GM23338 (cell line): Measurements from ENCODE around the gene CCDC117. TPM values are rescaled to one million over a fixed set of nuclear protein-coding genes. Genes with fewer than 3 reads are reported as not detected.

Experiments
- ATAC-seq: fragments of 200-7000 bp; cut with Tn5 transposase; 3 replicates; pipeline ENCODE4 v1.9.1; 2020
- DNase-seq: peaks from one replicate; pipeline ENCODE4 v3.0.0-alpha.2; 2015; ENCODE audit warnings: low spot score
- H2AFZ ChIP-seq: fragments of 200-600 bp; sonication (generic); 2 replicates; pipeline ENCODE4 v1.8.0; 2016; ENCODE audit warnings: antibody characterized with exemption, mild to moderate bottlenecking, moderate library complexity
- H3F3A ChIP-seq: fragments of 200-600 bp; sonication (generic); replicated peaks from 2 replicates; pipeline ENCODE4 v1.8.0; 2017; ENCODE audit warnings: antibody characterized with exemption, mixed run types, low read depth
- H3K27ac ChIP-seq: fragments of 200-600 bp; sonication (generic); 2 replicates; pipeline ENCODE4 v1.6.1; 2016; ENCODE audit warnings: low read depth
- H3K27me3 ChIP-seq: fragments of 200-600 bp; sonication (generic); 2 replicates; pipeline ENCODE4 v1.8.0; 2016; ENCODE audit warnings: mild to moderate bottlenecking, mixed run types, moderate library complexity; ENCODE audit not compliant: insufficient read depth
- H3K36me3 ChIP-seq: fragments of 200-600 bp; sonication (generic); 2 replicates; pipeline ENCODE4 v1.8.0; 2016; ENCODE audit warnings: mild to moderate bottlenecking; ENCODE audit not compliant: insufficient read depth
- H3K4me1 ChIP-seq: fragments of 200-600 bp; sonication (generic); 2 replicates; pipeline ENCODE4 v1.8.0; 2016; ENCODE audit warnings: mild to moderate bottlenecking, moderate library complexity; ENCODE audit not compliant: insufficient read depth
- H3K4me2 ChIP-seq: fragments of 200-600 bp; sonication (generic); 2 replicates; pipeline ENCODE4 v1.7.1; 2017; ENCODE audit warnings: mixed run types
- H3K4me3 ChIP-seq: fragments of 200-600 bp; sonication (generic); 2 replicates; pipeline ENCODE4 v1.6.1; 2016; ENCODE audit warnings: mixed run types
- H3K79me2 ChIP-seq: fragments of 200-600 bp; sonication (generic); replicated peaks from 2 replicates; pipeline ENCODE4 v1.8.0; 2017; ENCODE audit warnings: mild to moderate bottlenecking; ENCODE audit not compliant: insufficient read depth
- H3K9me2 ChIP-seq: fragments of 200-600 bp; sonication (generic); 2 replicates; pipeline ENCODE4 v1.8.0; 2017; ENCODE audit not compliant: insufficient read depth
- H4K20me1 ChIP-seq: fragments of 200-600 bp; sonication (generic); replicated peaks from 2 replicates; pipeline ENCODE4 v1.8.0; 2017; ENCODE audit warnings: mild to moderate bottlenecking; ENCODE audit not compliant: insufficient read depth
- H3K27ac Mint-ChIP-seq: 2 replicates; pipeline ENCODE4 v1.8.0; 2020; ENCODE audit warnings: inconsistent platforms, mild to moderate bottlenecking, moderate library complexity, mixed read lengths
- H3K27me3 Mint-ChIP-seq: 3 replicates; pipeline ENCODE4 v1.8.0; 2022; ENCODE audit warnings: low read depth, mild to moderate bottlenecking, moderate library complexity, mixed read lengths, inconsistent platforms; ENCODE audit not compliant: insufficient read depth, poor library complexity
- H3K36me3 Mint-ChIP-seq: 3 replicates; pipeline ENCODE4 v1.8.0; 2021; ENCODE audit warnings: low read depth, mild to moderate bottlenecking, inconsistent platforms, moderate library complexity, mixed read lengths
- H3K4me1 Mint-ChIP-seq: 3 replicates; pipeline ENCODE4 v1.8.0; 2020; ENCODE audit warnings: mild to moderate bottlenecking, inconsistent platforms, mixed read lengths
- H3K4me3 Mint-ChIP-seq: 3 replicates; pipeline ENCODE4 v1.8.0; 2021; ENCODE audit warnings: moderate library complexity, mild to moderate bottlenecking, inconsistent platforms, mixed read lengths
- H3K9me3 Mint-ChIP-seq: 3 replicates; pipeline ENCODE4 v1.8.0; 2020; ENCODE audit warnings: moderate library complexity, mild to moderate bottlenecking, inconsistent platforms, mixed read lengths
- CREB1 ChIP-seq: fragments of 250-450 bp; sonication (Bioruptor Pico); IDR thresholded peaks from 2 replicates; pipeline ENCODE4 v1.5.0; 2020; ENCODE audit warnings: low read depth, mild to moderate bottlenecking, moderate library complexity
- CTCF ChIP-seq, 2 experiments: fragments of 200-600 bp in 1 of 2; sonication (generic) in 1 of 2; conservative IDR thresholded peaks; 2 replicates each; pipeline versions ENCODE4 v1.5.1 to v1.6.1; 2016 to 2017; ENCODE audit warnings: antibody characterized with exemption in 2 of 2, low read depth in 2 of 2, mild to moderate bottlenecking in 2 of 2, moderate library complexity in 1 of 2
- ETS1 ChIP-seq: IDR thresholded peaks from 2 replicates; pipeline ENCODE4 v1.6.1; 2016; ENCODE audit warnings: antibody characterized with exemption
- EZH2 ChIP-seq: fragments of 200-600 bp; sonication (generic); IDR thresholded peaks from one replicate; pipeline ENCODE4 v1.8.0; 2017; ENCODE audit warnings: antibody characterized with exemption, mild to moderate bottlenecking, low read depth; ENCODE audit not compliant: unreplicated experiment
- EZH2phosphoT487 ChIP-seq: fragments of 200-600 bp; sonication (generic); IDR thresholded peaks from one replicate; pipeline ENCODE4 v1.8.1; 2018; ENCODE audit warnings: antibody characterized with exemption; ENCODE audit not compliant: unreplicated experiment
- JUNB ChIP-seq: IDR thresholded peaks from one replicate; pipeline ENCODE4 v1.6.1; 2016; ENCODE audit warnings: antibody characterized with exemption; ENCODE audit not compliant: unreplicated experiment
- NANOG ChIP-seq: IDR thresholded peaks from 2 replicates; pipeline ENCODE4 v1.6.1; 2016; ENCODE audit warnings: antibody characterized with exemption, borderline replicate concordance
- POLR2AphosphoS5 ChIP-seq: IDR thresholded peaks from 2 replicates; pipeline ENCODE4 v1.6.1; 2016; ENCODE audit warnings: antibody characterized with exemption, low read depth
- REST ChIP-seq: IDR thresholded peaks from one replicate; pipeline ENCODE4 v1.6.1; 2018; ENCODE audit warnings: antibody characterized with exemption; ENCODE audit not compliant: unreplicated experiment
- STAT1 ChIP-seq: IDR thresholded peaks from one replicate; pipeline ENCODE4 v1.6.1; 2016; ENCODE audit warnings: antibody characterized with exemption; ENCODE audit not compliant: unreplicated experiment
- ZNF114 ChIP-seq: fragments of 250-450 bp; sonication (Bioruptor Pico); IDR thresholded peaks from 2 replicates; pipeline ENCODE4 v1.5.0; 2020; ENCODE audit warnings: mild to moderate bottlenecking, moderate library complexity
- ZNF331 ChIP-seq: fragments of 250-450 bp; sonication (Bioruptor Pico); IDR thresholded peaks from 2 replicates; pipeline ENCODE4 v1.5.0; 2020; ENCODE audit warnings: low read depth, mild to moderate bottlenecking, moderate library complexity
- ZNF462 ChIP-seq: fragments of 250-450 bp; sonication (Bioruptor Pico); IDR thresholded peaks from 2 replicates; pipeline ENCODE4 v1.5.0; 2020; ENCODE audit warnings: mild to moderate bottlenecking, moderate library complexity
- polyA plus RNA-seq: library from polyadenylated mRNA; unstranded; fragments of >200 nt; fragmentation: Nextera tagmentation; extraction: Ambion mirVana; gene quantifications from 2 replicates; pipeline ENCODE4 v1.2.1, GENCODE V29; 2016
- total RNA-seq: library from RNA; depleted of rRNA; stranded (reverse); fragments of >200 nt; shearing (Covaris generic); gene quantifications from 2 replicates; pipeline ENCODE4 v1.2.3, GENCODE V29; 2014

The CCDC117 gene
- total and polyA plus RNA-seq, 2 experiments from 2014 or later = 23.9 to 54.1 TPM

- peaks cover 14% of the 10 kb centered on the region for H3K4me1 Mint-ChIP-seq
- Histone ChIP-seq H3K4me3 (no peak overlapping the region), H2AFZ (no peak overlapping the region), H3K9me2 (no peaks in the 10 kb centered on the region), H3K4me2 (no peak overlapping the region), H3K79me2 (no peaks in the 10 kb centered on the region), H3K27ac (no peak overlapping the region), H3K36me3 (no peaks in the 10 kb centered on the region), H3F3A (no peaks in the 10 kb centered on the region), H3K27me3 (no peaks in the 10 kb centered on the region), H3K4me1 (no peaks in the 10 kb centered on the region; the same call in none of the 2 replicates), H4K20me1 (no peaks in the 10 kb centered on the region)
- H3K4me3 Mint-ChIP-seq = no peak overlapping the region
- peaks cover 8% of the 10 kb centered on the region for H3K27me3 Mint-ChIP-seq
- no peak for ATAC-seq
- H3K27ac Mint-ChIP-seq = no peak overlapping the region
- no peaks in the 10 kb centered on the region for H3K9me3 Mint-ChIP-seq
- TF ChIP-seq REST (no peak), EZH2 (no peak), CTCF (conservative IDR thresholded peaks at IDR 0.05; ENCODE audit: low read depth in 2 of 2) (no peak), ZNF114 (no peak), JUNB (no peak), ZNF462 (no peak), EZH2phosphoT487 (no peak), NANOG (no peak), POLR2AphosphoS5 (no peak), CREB1 (CRISPR knock-in tag) (no peak), ETS1 (no peak), ZNF331 (CRISPR knock-in tag) (no peak), STAT1 (no peak)
- no peaks in the 10 kb centered on the region for H3K36me3 Mint-ChIP-seq
- no peak for DNase-seq
Measured at GRCh38 chr22:28819253-28820096, 47.0 kb downstream of the CCDC117 start.
